GM21723 (cell line): ENCODE results near the gene SF3B2.
"Not testable (repeated sequence)": the region's sequence is repeated elsewhere in the genome, so short reads cannot be mapped to it uniquely, and the experiment has no call there.

ENCODE experiments used
- ATAC-seq: cut with Tn5 transposase; IDR thresholded peaks from one replicate; pipeline ENCODE4 v1.9.1; 2021; ENCODE audit warnings: mild to moderate bottlenecking, moderate library complexity; ENCODE audit not compliant: unreplicated experiment

SF3B2 gene

DNA sequence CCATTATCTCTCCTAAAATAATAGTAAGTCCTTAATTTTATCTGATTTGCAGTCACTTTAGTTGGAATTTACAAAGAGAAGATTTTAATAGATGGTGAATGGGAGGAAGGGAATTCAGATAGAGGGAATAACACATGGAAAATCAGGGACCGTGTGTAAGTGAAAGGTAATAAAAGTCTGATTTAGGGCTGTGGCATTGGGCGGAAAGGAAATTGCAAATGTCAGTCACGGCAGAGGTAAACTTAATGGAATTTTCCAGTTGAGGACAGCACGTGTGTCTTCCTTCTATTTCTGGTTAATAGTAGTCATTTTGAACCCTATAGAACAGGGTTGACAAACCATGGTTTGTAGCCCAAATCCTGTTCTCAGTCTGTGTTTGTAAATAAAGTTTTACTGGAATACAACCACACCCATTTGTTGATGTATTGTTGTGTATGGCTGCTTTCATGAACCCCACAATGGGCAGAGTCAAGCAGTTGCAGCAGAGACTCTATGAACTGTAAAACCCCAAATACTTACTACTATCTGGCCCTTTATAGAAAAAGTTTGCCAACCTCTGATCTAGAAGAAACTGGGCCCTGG is 52.0 kb downstream of the SF3B2 start:
- no peak for ATAC-seq

DNA sequence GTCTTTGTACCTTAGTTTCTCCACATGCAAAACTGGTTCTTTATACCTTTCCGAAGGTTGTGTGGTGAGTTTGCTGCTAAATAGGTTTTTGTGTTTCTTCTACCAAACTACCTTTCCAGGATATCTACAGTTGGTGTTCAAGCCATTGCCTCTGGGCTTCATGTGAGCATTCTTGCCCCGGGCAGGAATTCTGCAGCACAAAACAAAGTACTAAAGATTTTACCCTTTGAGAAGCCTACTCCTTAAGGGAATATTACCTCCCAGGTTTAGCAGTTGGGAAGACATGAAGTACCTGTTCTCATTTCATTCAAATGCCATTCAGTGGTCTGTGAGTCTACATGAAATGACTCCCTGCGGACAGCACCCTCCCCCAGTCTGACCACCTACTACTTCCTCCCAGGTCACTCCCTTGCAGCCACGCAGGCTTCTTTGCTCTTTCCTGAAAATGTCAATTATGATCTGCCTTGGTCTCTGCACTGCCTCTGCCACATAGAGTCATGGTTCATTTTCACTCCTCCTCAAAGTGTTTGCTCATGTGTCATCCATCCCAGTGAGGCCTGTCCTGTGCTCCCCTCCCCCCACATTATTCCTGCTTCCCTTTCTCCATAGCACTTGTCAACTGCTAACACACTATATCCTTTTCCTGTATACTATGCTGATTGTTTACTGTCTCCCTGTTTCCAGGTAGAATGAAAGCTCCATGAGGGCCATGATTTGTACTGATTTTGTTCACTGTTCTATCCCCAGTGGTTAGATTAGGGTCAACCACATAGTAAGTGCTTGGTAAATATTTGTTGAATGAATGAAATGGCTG is 54.8 kb downstream of the SF3B2 start:
- no peak for ATAC-seq

DNA sequence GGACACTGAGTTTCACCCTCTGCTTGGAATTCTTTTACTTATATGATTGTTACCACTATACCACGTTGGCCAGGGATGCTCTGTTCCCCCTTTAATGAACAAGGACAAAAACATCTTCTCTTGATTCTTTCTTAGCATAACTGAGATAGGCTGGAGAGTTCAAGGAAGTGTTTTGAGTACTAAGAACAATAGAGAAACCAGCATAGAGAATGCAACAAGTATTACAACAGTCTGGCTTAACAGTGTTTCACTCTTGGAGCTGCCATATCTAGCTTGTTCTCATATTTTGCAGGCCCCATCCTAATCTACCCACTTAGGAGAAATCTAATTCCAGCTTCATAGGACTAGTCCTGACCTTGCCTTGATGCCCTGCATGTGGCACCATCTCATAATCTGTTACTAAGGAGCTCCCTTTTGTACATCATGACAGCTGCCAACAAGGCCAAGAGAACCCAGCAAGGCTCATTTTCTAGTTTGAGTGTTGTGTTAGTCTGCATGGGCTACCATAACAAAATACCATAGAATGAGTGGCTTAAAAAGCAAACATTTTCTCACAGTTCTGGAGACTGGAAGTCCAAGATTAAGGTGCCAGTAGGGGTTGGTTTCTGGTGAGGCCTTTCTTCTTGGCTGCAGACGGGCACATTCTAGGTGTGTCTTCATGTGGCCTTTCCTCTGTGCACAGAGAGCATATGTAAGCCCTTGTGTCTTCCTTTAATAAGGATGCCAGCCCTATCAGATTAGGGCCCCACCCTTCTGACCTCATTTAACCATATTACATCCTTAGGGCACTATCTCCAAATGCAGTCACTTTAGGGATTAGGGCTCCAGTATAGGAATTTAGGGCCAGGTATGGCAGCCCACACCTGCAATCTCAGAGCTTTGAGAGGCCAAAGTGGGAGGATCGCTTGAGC is 55.7 kb downstream of the SF3B2 start:
- no peak for ATAC-seq

DNA sequence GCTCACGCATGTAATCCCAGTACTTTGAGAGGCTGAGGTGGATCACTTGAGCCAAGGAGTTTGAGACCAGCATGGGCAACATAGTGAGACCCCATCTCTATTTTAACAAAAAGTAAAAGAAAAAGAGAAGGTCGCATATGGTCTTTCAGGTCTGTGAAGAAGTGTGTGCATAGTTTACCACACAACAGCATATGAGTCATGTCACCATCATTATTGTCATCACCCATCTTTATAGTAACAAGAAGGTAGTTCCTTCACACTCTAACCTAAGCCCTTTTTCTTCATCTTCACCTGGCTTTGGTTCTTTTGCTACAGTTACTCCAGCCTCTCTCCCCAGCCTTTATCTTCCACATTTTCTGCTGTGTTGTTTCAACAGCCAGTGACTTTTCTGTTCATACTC is 57.1 kb downstream of the SF3B2 start:
- ATAC-seq = no peak

DNA sequence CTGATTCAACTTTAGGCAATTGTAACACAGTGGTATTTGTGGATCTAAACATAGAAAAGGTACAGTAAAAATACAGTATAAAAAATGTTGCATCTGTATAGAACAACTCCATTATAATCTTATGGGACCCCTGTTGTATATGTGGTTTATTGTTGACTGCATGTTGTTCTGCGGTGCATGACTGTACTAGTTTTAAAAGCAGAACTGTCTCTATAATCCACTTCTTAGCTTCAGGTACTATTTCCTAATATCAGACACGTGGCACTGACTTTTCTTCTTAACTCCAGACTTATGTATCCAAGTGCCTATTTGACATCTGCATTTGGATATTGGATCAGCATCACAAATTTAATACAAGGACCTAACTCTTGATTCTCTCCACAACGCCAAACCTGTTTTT is 59.0 kb downstream of the SF3B2 start:
- ATAC-seq = no peak

DNA sequence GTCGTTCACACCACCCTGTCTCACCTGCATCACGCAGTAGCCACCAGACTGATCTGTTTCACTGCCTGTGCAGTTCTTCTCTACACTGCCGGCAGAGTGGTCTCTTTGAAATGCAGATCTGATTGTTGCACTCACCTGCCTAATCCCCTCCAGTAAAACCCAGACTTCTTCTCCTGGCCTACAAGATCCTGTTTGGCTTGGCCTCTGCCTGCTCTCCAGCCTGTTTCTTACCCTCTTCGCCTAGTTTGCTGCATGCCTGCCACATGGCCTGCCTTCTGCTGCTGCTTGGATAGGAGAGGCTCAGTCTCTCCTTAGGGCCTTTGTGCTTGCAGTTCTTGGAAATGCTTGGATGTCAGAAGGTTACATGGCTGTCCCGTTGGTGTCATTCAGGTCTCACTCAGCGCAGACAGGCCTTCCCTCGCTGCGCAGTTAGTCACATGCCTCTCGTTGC is 59.9 kb downstream of the SF3B2 start:
- ATAC-seq = no peak

DNA sequence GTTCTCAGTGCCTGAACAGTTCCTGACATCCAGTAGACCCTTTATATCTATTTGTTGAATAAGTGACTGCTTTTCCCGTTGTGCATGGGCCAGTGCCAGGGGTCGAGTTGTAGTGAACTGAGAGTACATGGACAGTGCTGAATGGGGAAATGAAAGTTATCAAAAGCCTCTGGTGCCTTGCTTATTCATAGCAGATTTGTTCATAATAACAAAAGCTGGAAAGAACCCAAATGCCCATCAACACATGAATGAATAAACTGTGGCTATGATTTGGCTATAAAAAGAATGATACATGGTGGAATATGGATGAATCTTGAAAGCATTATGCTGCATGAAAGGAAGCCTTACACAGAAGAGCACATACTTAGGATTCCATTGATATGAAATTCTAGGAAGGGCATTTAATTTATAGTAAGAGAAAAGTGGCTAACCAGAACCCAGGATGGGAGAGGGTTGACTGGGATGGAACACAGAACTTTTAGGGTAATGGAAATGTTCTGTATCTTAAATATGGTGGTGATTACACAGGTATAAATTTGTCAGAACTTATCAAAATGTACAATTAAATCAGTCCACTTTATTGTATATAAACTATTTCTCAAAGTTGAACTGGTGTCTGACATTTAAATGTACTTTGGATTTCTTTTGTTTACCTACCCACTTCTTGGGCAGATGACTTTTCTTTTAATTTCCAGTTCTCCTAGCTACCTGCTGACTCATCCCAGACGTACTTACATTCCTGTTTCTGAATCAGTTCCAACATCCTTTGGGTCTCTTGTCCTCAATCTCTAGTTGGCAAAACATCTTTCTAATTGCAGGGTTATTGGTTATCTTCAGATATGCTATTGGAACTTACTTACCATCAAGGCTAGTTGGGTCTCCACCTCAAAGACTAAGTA is 60.7 kb downstream of the SF3B2 start:
- no peak for ATAC-seq

DNA sequence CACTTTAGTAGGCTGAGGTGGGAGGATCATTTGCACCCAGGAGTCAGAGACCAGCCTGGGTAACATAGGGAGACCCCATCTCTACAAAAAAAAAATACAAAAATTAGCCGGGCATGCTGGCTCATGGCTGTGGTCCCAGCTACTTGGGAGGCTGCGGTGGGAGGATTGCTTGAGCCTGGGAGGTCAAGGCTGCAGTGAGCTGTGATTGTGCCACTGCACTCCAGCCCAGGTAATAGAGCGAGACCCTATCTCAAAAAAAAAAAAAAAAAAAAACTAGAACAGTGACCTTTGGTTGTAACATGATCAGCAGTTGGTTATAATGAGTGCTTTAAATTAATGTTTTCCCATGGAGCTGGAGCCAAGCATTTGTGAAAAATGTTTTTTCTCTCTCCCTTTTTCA is 62.8 kb downstream of the SF3B2 start:
- not testable (repeated sequence) for ATAC-seq

DNA sequence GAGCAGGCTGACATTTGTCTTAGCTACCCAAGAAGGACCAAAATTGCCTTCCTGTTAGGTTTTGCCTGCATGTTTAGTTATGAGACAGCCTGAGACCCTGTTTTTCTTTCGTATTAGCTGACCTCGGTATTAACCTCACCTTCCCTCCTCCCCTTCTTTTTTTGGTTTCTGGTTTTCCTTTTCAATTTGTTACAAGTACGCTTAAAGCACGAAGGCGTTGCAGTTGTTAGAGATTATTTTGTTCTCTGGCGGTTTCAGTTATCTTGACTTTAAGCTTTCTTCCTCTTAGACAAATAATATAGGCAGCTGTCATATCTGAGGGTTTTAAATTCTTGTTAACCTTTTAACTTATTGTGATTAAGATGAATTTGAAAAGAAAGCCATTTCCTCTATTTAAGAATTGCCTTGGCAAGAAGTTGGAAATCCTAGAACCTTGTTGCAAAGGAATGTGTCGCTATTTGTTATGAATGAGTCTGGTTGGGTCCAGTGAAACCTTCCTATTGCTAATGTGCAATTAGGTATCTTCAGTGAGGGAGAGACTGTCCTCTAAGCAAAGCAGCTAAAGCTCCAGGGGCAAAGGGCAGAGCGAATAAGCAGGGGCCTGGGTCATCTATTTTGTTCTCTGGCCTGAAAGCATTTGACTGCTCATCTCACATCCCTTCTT is 63.6 kb downstream of the SF3B2 start:
- peak; percentile 63 for ATAC-seq

DNA sequence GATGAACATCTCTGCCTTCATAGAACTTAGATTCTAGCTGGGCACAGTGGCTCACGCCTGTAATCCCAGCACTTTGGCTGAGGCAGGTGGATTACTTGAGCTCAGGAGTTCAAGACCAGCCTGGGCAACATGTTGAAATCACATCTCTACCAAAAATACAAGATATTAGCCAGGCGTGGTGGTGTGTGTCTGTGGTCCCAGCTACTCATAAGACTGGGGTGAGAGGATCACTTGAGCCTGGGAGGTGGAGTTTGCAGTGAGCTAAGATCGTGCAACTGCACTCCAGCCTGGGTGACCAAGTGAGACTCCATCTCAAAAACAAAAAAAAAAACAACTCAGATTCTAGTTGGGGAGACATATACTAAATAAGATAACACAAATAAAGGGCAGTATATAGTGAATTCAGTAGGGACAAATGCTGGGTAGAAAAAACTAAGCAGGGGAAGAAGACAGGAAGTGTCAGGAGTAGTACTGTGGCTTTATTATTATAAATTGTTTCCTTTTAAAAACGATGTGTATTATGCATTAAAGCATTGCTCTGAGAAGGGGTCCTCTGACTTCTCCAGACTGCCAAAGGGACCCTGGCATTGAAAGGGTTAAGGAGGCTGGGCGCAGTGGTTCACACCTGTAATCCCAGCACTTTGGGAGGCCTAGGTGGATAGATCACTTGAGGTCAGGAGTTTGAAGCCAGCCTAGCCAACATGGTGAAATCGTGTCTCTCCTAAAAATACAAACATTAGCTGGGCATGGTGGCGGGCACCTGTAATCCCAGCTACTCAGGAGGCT is 64.6 kb downstream of the SF3B2 start:
- ATAC-seq = no peak

DNA sequence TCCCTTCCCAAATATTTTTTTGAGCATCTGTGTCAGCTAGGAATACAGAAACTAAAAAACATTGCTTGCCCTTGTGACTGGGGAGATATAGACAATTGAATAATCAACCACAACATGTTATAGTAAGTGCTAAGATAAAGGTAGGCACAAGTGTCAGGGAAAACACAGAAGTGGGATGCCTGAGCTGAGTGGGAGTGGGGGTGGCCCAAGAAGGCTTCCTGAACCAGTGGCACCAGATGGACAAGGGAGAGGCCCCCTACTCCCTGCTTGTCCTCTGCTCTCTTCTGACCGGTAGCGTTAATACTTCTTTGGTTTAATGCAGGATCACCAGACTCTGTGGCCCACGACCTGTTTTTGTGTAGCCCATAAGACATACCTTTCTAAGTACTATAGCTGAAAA is 66.7 kb downstream of the SF3B2 start:
- ATAC-seq = no peak
